D721Med (cell line): ENCODE data around the gene SLC22A13.

Source experiments
- DNase-seq: peaks from one replicate; pipeline ENCODE4 v3.0.0; 2011; ENCODE audit warnings: low spot score; ENCODE audit not compliant: insufficient read length
- FAIRE-seq: peaks from 2 replicates; lab custom pipeline; 2011; peaks lifted over from hg19 to GRCh38; lab: Jason Lieb, UNC
- TF ChIP-seq, protein P1 (sequence below): IDR thresholded peaks from 2 replicates; pipeline ENCODE4 v1.5.1; 2012; ENCODE audit warnings: mild to moderate bottlenecking, control low read depth; ENCODE audit not compliant: insufficient read depth; ENCODE audit errors: missing control alignments

The SLC22A13 gene

GRCh38 chr3:38270606-38271005 is 5.0 kb downstream of the SLC22A13 start:
- DNase-seq (no peak), FAIRE-seq (no peak)
- TF ChIP-seq, protein P1, sequence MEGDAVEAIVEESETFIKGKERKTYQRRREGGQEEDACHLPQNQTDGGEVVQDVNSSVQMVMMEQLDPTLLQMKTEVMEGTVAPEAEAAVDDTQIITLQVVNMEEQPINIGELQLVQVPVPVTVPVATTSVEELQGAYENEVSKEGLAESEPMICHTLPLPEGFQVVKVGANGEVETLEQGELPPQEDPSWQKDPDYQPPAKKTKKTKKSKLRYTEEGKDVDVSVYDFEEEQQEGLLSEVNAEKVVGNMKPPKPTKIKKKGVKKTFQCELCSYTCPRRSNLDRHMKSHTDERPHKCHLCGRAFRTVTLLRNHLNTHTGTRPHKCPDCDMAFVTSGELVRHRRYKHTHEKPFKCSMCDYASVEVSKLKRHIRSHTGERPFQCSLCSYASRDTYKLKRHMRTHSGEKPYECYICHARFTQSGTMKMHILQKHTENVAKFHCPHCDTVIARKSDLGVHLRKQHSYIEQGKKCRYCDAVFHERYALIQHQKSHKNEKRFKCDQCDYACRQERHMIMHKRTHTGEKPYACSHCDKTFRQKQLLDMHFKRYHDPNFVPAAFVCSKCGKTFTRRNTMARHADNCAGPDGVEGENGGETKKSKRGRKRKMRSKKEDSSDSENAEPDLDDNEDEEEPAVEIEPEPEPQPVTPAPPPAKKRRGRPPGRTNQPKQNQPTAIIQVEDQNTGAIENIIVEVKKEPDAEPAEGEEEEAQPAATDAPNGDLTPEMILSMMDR, result no peak

DNA sequence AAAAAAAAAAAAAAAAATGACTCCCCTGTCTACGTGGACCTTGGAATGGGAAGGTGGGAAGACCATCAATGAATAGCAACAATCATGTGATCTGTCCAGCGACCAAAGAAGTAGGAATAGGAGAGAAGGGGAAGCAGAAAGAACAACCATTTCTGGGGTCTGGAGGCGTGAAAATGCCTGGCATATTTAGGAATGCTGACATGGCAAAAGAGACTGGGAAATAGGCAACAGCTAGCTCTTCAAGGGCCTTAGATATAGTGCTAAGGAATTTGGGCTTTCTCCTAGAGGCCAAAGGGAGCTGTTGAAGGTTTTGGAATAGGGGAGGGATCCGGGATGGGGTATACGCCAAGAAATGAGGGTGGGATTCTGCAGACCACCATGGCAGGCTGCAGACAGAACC is 5.9 kb downstream of the SLC22A13 start:
- TF ChIP-seq, protein P1, result no peak
- DNase-seq (no peak), FAIRE-seq (no peak)

DNA sequence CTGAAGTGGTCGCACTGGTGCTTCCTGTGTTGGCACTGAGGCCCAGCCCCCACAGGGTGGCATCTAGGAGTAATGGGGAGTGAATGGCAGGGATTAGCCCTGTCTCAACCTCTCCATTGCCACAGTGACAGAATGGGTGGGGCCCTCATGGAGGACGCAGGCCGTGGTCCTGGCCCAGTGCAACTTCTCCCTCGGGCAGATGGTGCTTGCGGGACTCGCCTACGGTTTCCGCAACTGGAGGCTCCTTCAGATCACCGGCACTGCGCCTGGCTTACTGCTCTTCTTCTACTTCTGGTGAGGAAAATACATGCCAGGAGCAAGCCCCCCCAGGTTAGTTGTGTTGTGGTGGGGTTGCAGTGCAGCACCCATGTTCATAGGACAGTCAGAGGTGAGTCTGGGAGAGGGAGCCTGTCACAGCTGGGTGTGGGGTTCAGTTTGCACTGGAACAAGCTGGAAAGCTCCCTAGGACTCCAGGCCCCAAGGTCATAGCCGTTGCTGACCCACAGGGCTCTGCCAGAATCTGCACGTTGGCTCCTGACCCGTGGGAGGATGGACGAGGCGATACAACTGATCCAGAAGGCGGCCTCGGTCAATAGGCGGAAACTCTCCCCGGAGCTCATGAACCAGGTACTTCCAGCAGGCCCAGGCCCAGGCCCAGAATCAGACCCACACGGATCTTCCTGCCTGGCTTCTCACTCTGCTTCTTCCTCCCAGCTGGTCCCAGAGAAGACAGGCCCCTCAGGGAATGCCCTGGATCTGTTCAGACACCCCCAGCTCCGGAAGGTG is 9.4 kb downstream of the SLC22A13 start:
- no peak for DNase-seq
- TF ChIP-seq, protein P1, result no peak
- no peak for FAIRE-seq

DNA sequence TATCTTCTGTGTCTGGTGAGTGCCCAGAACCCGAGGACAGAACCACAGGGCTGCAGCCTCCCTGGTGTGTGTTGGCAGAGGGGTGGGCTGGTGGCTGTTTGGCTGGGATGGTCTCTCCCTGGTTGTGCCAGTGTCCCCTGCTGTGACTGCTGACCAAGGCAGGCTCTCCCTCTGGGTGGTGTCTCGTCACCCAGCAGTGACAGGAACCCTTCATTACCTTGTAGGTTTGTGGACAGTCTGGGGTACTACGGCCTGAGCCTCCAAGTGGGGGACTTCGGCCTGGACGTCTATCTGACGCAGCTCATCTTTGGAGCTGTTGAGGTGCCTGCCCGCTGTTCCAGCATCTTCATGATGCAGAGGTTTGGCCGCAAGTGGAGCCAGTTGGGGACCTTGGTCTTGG is 10.0 kb downstream of the SLC22A13 start:
- FAIRE-seq (no peak), DNase-seq (no peak)
- TF ChIP-seq, protein P1, result no peak

DNA sequence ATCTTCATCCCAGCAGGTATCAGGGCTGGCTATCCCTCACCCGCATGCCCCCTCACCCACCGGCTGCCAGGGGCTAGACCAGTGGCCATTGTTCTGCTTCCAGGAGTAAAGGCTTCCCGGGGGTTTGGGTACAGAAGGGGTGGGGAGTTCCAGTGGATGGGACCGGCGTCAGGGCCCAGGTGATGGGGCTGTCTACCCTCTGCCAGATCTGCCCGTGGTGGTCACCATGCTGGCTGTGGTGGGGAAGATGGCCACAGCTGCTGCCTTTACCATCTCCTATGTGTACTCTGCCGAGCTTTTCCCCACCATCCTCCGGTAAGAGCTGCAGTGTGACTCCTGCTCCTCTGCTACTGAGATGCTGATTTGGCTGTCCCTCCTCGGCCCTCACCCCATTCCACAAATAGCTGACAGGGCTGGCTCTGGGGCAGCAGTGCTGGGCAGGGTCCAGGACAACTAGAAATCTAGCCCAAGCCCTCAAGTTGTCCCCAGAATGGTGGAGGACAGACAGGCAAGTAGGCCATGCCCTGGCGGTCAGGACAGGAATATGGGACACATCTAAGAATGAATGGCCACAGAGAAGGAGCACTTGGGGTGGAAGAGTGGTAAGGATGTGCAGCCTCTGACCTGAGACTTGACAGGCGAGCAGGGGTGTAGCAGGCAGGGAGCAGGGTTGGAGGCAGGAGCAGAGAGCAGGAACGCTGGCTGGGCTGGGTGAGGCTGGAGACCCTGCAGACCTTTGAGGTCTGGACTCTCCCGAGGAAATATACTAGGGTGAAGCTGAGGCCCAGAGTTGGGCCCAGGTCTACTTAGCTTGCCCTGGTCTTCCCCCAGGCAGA is 10.7 kb downstream of the SLC22A13 start:
- FAIRE-seq (no peak), DNase-seq (no peak)
- TF ChIP-seq, protein P1, result no peak

- FAIRE-seq, result no peak
- DNase-seq, result no peak
These were observed 11.5 kb downstream of the SLC22A13 start for GRCh38 chr3:38276917-38277630.

More at GRCh38 chr3:38276917-38277630, 11.5 kb downstream of the SLC22A13 start:
- TF ChIP-seq, protein P1, result no peak
